HG02623 (cell line): ENCODE measurements around the gene CELF5.
"Not testable (repeated sequence)": the region's sequence is repeated elsewhere in the genome, so short reads cannot be mapped to it uniquely, and the experiment has no call there.

Experiments used
- ATAC-seq: cut with Tn5 transposase; IDR thresholded peaks from one replicate; pipeline ENCODE4 v1.9.1; 2021; ENCODE audit warnings: moderate library complexity; ENCODE audit not compliant: unreplicated experiment

The CELF5 gene

DNA sequence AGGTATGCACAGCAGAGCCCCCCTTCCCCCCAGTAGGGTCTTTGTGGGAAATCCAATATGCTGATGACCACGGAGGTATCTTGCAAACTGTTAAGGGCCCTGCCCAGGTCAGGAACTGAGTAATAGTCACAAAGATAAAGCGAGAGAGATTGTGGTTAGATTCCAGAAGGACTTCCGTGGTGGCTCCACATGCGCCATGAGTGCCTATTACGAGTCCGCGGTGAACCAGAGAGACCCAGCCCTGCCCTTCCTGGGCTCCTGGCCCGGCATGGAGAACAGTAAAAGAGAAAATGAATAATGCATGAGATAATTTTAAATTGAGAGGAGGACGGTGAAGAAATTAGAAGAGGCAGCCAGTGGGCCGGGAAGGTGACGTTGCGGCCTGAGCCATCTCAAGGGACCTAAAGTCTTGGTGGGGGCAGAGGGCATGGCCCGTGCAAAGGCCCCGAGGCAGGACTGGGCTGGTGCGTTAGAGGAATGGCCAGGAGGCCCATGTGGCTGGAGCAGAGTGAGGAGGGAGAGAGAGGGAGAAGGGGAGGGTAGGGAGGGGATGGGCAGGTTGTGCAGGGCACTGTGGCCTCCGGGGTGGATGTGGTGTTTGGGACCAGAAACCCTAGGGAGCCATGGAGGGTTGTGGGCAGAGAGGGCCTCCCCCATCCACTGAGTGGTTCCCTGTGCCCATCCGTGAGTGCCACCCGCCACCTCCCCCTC, 95.3 kb downstream of the CELF5 start:
- no peak for ATAC-seq

- ATAC-seq, result no peak
These were observed 95.9 kb downstream of the CELF5 start for GRCh38 chr19:3320354-3320670.

- no peak for ATAC-seq
These were observed 96.4 kb downstream of the CELF5 start for GRCh38 chr19:3320853-3321252.

DNA sequence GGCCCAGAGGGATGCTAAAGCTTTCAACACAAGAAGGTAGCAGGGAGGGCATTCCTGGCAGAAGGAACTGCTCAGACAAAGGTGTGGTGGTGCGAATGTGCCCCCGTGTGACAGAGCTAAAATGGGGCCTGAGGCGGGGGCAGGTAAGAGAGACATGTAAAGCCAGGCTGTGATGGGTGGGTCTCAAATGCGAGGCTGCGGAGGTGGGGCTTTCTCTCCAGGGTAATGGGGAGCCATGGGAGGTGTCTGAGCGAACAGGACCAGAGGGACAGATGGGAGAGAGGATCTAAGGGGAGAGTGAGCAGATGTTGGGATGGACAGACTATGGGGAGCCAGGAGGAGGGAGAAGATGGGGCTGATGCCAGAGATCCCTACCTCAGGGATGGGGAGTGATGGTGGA, 97.2 kb downstream of the CELF5 start:
- ATAC-seq, result no peak

DNA sequence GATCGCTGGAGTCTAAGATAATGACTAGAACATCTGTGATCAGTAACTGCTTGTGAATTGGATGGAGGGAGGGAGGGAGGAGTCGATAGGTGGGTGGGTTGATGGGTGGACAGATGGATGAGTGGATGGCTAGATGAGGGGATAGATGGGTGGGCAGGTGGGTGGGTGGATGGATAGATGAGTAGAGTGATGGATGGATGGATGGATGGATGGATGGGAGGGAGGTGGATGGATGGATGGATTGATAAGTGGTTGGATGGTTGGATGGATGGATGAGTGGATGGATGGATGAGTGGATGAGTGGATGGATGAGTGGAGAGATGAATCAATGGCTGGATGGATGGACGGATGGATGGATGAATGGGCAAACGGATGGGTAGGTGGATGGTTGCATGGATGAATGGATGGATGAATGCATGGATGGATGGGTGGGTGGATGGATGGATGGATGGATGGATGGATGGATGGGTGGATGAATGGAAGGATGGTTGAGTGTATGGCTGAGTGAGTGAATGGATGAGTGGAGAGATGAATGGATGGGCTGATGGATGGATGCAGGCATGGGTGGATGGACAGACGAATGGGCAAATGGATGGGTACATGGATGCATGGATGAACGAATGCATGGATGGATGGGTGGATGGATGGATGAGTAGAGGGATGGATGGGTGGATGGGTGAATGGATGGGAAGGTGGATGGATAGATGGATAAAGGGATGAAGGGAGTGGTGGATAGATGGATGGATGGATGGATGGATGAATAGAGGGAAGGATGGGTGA, 97.9 kb downstream of the CELF5 start:
- no peak for ATAC-seq

- ATAC-seq, result no peak
These were observed 98.6 kb downstream of the CELF5 start for GRCh38 chr19:3323026-3323425.

GRCh38 chr19:3323658-3324057, 99.2 kb downstream of the CELF5 start:
- no peak for ATAC-seq

- no peak for ATAC-seq
These were observed 100.0 kb downstream of the CELF5 start for GRCh38 chr19:3324405-3324856.

DNA sequence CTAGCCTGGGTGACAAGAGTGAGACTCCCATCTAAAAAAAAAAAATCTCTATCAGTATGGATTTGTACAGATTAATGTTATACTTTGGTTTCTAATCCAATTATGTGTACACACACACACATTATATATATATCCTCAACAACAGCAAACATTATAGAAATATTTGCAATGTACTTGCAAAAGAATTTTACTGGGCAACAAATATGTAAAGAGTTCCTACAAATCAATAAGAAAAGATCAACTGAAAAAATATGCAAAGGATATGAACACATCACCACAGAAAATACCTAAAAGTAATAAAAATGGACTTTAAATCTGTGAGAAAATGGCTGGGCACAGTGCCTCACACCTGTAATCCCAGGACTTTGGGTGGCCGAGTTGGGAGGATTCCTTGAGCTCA, 101.0 kb downstream of the CELF5 start:
- ATAC-seq, result no peak

GRCh38 chr19:3328743-3329142, 104.3 kb downstream of the CELF5 start:
- ATAC-seq, result no peak

DNA sequence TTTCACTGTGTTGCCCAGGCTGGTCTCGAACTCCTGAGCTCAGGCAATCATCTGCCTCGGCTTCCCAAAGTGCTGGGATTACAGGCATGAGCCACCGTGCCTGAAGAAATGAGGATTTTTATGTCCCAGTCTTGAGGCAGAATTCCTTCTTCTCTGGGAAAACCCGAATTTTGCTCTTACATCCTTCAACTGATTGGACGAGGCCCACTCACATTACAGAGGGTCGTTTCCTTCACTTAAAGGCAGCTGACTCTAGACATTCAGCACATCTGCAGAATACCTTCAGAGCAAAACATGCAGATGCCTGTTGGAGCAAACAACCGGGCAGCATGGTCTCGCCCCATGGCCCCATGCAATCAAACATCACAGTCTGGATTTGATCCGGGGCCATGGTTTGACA, 105.6 kb downstream of the CELF5 start:
- ATAC-seq, result no peak

DNA sequence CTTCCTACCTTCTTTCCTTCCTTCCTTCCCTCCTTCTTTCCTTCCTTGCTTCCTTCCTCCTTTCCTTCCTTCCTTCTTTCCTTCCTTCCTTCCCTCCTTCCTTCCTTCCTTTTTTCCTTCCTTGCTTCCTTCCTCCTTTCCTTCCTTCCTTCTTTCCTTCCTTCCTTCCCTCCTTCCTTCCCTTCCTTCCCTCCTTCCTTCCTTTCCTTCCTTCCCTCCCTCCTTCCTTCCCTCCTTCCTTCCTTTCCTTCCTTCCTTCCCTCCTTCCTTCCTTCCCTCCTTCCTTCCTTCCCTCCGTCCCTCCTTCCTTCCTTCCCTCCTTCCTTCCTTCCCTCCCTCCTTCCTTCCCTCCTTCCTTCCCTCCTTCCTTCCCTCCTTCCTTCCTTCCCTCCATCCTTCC, 107.8 kb downstream of the CELF5 start:
- not testable (repeated sequence) for ATAC-seq

GRCh38 chr19:3333020-3333583, 108.6 kb downstream of the CELF5 start:
- ATAC-seq, result no peak

- no peak for ATAC-seq
These were observed 109.2 kb downstream of the CELF5 start for GRCh38 chr19:3333662-3334061.

DNA sequence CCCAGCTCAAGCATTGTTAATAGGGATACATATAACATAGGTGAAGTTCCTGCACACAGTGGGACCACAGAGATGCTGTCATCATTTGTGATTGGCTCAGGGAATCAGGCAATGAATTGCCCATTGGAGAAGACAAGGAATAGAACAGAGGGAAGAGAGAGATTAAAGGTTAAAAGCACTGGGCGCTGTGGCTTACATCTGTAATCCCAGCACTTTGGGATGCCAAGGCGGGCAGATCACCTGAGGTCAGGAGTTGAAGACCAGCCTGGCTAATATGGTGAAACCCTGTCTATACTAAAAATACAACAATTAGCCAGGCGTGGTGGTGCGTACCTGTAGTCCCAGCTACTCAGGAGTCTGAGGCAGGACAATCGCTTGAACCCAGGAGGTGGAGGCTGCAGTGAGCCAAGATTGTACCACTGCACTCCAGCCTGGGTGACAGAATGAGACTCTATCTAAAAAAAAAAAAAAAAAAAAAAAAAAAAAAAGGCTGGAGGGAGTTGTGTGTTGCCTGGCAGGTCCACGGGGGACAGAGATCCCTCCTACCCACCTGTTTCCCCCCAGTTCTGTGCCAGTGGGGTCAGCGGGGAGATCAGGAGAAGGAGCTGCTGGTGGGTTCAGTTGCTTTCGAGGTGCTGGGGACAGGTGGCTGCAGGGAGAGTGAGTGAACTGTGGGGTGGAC, 110.4 kb downstream of the CELF5 start:
- not testable (repeated sequence) for ATAC-seq

DNA sequence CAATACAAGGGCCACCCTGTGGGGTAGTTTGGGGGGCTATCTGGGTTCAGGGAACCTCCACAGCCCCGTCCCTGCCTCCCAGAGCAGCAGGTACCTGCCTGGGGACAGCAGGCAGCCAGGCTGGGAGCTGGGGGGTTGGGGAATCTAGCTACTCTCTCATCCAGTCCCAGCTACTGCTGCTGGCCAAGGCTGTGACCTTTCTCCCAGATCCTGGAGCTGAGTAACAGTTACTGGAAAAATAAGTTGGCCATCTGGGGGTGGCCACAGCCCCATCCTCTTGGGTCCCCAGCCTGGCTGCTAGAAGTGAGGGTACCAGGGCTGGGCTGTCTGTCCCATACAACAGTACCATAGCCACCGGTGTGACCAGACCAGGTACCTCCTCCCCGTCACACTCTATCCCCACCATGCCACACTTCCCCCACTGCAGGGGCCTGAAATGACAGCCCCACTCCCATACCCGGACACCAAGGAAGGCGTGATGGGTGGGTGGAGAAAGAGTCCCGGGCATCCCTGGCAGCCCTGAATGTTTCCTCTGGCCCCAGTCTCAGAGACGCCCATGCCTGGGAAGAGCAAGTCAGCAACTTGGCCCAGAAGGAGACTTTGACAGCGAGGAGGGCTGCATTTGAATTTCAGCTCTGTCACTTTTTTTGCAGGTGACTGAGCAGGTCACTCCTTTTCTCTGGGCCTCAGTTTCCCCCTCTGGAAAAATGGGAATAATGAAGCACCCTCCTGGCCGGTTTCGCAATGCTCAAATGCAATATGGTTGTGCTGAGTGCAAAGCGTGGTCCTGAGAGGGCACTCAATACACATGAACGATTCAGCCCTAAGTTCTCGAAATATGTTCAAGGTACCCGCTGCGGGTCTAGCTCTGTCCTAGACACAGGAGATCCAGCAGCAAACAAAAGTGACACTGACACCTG, 111.2 kb downstream of the CELF5 start:
- ATAC-seq, result no peak

DNA sequence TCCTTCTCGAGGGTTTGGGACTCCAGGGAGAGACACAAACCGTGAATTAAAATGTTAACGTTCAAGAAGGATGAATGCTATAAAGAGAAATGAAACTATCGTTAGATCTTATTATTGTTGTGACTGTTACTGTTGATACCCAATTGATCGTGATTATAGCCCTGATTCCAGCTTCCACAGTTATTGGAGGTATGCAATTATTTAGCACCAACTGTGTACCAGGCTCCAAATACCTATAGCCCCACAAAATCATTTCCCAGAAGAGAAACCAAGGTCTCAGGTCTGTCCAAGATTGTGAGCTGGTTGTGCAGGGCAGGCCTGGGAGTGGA, 111.9 kb downstream of the CELF5 start:
- no peak for ATAC-seq

DNA sequence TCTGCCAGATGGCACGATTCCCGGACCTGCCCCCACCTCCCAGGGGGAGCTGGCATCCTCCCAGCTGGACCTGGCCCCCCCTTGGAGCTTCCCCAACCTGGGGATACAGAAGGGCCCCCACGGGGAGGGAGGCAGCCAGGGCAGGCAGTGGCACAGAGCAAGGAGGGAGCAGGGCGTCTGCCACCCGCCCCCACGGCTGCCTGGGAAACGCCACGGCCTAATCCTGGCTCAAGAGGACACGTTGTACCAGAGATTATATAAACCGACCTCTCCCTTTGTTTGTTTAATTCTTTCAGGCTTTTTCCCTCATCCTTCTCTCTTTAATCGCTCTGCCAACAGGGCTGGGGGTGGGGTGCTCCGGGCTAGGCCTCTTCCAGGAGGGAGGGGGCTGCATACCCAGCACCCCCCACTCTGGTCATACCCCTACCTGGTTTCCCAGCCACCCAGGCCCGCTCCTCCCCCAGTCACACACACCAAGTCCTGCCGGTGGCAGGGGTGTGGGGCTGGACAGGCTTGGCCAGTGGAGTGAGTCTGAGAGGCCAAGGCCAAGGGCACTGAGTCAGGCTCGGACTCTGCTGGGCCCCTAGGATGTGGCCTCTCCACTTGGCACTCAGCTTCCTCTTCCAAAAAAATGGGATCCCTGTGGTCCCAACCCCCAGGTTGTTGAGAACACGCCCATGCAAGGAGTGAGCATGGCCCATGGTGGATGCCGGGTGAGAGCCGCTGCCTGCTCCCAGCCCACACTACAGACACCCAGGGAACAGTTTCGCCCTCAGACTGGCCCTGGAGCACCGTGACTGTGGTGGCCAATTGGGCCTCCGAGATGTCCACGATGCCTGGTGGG, 112.4 kb downstream of the CELF5 start:
- ATAC-seq, result no peak

GRCh38 chr19:3338541-3339181, 114.2 kb downstream of the CELF5 start:
- ATAC-seq, result no peak
